ENCODE measurements around the gene LMTK2.

LMTK2 gene

DNA sequence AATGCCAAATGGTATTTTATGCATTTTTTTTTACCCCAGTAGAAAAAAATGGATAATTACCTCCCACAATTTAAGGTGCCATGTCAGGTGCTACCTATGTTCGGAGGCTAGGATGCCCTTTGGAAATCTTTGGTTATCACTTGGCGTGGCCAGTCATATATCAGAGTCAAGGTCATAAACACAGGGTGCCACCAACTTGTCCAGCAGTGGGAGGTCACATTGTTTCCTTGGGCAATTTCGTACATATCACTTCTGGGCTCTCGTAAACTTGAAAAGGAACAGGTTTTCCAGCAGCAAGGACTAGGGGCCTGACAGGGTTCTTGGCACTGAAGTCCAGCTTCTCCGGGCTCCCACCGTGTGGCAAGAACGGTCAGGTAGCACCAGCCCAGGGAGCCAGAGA is 56.6 kb downstream of the LMTK2 start:
- TF ChIP-seq, protein P1, sequence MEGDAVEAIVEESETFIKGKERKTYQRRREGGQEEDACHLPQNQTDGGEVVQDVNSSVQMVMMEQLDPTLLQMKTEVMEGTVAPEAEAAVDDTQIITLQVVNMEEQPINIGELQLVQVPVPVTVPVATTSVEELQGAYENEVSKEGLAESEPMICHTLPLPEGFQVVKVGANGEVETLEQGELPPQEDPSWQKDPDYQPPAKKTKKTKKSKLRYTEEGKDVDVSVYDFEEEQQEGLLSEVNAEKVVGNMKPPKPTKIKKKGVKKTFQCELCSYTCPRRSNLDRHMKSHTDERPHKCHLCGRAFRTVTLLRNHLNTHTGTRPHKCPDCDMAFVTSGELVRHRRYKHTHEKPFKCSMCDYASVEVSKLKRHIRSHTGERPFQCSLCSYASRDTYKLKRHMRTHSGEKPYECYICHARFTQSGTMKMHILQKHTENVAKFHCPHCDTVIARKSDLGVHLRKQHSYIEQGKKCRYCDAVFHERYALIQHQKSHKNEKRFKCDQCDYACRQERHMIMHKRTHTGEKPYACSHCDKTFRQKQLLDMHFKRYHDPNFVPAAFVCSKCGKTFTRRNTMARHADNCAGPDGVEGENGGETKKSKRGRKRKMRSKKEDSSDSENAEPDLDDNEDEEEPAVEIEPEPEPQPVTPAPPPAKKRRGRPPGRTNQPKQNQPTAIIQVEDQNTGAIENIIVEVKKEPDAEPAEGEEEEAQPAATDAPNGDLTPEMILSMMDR (IDR thresholded peaks at IDR 0.05; ENCODE audit: control insufficient read depth, insufficient read depth, low read depth, low read length, missing control alignments), result no peak
- no peak for DNase-seq (ENCODE audit: low read depth)
- H3K4me3 ChIP-seq (ENCODE audit: control insufficient read depth, low read depth, low read length), result no peak overlapping the region

DNA sequence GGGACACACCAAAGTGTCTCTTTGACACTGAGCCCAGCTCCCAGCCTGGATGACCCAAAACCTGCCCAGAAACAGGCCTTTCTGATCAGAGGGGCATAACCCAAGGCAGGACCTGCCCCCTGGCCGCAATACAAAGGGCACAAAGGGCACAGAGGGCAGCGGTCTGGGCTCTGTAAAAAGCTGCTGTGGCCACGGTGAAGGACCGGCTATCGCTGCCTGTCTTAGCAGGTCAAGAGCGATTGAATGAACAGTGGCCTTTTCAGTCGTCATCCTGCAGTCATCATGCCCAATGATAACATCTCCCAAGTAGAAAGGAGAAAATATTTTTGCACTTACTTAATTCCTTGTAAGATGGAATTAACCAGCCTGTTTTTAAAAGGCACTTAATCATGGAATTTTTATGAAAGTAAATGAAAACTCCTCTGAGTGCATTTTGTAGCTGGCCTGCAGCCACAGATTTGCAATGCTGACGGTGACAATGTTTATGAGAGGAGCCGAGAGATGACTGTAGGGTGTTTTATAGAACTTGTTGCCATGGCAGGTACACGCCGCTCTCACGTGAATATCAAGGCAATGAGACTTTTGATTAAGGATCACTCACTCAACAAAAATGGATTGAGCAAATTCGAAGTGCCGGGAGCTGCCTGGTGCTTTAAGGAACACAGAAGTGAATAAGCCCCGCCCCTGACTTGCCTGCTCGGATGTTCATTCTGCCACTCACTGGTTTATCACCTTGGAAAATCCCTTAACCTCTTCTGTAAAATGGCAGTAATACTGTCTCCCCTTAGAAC is 57.2 kb downstream of the LMTK2 start:
- DNase-seq (ENCODE audit: low read depth), result no peak
- TF ChIP-seq, protein P1 (IDR thresholded peaks at IDR 0.05; ENCODE audit: control insufficient read depth, insufficient read depth, low read depth, low read length, missing control alignments), result no peak
- H3K4me3 ChIP-seq (ENCODE audit: control insufficient read depth, low read depth, low read length), result no peak overlapping the region

DNA sequence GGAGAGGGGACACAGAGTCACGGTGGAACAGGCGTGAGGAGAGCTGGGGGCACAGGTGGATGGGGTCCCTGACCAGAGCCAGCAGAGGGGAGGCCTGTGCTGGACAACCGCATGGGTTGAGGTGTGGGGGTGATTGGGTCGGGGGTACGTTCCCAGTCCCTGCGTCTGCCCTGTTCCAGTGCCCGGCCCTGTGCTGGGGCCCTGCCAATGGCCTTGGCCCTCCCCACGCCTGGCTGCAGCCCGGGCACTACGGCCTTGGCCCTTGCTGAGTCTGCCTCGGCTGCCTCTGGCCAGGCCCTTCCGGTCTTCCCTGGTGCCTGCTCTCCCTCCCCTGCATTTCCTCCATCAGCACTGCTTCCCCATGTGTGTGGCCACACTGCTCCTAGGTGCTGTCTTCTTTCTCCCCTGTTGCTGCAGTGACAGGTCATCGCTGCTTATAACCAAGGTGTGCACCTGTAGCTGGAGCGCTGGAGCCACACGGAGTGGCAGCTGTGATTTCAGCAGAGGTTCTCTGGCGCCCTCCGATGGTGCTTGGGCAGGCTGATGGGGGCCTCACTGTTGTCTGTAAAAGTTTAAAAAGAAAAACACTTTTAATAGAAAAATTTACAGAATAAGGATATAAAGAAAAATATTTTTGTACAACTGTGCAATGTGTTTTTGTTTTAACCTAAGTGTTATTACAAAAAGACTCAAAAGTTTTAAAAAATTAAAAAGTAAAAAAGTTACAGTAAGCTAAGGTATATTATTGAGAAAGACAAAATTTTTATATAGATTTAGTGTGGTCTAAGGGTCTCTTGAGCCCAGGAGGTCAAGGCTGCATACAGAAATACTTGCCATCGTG is 59.4 kb downstream of the LMTK2 start:
- no peak for DNase-seq (ENCODE audit: low read depth)
- no peak overlapping the region for H3K4me3 ChIP-seq (ENCODE audit: control insufficient read depth, low read depth, low read length)
- TF ChIP-seq, protein P1 (IDR thresholded peaks at IDR 0.05; ENCODE audit: control insufficient read depth, insufficient read depth, low read depth, low read length, missing control alignments), result peak; percentile 70

DNA sequence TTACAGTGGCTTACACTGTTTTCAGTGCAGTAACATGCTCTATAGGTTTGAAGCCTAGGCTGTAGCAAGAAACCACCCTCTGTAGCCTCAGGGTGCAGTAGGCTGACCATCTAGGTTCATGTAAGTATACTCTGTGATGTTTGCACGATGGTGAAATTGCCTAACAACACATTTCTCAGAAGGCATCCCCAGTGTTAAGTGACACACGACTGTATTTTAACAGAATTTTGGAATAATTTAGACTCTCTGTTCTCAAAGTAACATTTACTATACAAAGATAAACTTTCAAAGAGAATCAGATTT is 60.0 kb downstream of the LMTK2 start:
- DNase-seq (ENCODE audit: low read depth), result no peak
- TF ChIP-seq, protein P1 (IDR thresholded peaks at IDR 0.05; ENCODE audit: control insufficient read depth, insufficient read depth, low read depth, low read length, missing control alignments), result no peak
- H3K4me3 ChIP-seq (ENCODE audit: control insufficient read depth, low read depth, low read length), result no peak overlapping the region

DNA sequence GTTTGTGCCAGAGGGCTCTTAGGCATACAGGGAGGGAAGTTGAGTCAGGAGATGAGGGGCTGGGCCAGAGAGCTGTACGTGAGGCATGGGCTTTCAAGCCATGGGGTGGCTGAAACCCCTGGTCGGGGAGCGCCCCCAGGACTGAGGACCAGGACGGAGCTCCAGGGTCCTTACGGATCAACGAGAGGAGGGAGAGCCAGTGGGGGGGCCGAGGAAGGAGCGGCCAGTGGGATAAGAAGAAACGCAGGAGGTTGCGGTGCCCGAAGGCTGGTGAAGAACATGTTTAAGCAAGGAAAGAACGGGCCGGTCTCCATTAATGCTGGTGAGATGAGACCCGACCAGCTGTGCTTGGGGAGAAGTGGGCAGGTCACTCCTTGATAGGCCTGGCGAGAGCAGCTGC is 61.0 kb downstream of the LMTK2 start:
- H3K4me3 ChIP-seq (ENCODE audit: control insufficient read depth, low read depth, low read length), result no peak overlapping the region
- TF ChIP-seq, protein P1 (IDR thresholded peaks at IDR 0.05; ENCODE audit: control insufficient read depth, insufficient read depth, low read depth, low read length, missing control alignments), result no peak
- DNase-seq (ENCODE audit: low read depth), result no peak

DNA sequence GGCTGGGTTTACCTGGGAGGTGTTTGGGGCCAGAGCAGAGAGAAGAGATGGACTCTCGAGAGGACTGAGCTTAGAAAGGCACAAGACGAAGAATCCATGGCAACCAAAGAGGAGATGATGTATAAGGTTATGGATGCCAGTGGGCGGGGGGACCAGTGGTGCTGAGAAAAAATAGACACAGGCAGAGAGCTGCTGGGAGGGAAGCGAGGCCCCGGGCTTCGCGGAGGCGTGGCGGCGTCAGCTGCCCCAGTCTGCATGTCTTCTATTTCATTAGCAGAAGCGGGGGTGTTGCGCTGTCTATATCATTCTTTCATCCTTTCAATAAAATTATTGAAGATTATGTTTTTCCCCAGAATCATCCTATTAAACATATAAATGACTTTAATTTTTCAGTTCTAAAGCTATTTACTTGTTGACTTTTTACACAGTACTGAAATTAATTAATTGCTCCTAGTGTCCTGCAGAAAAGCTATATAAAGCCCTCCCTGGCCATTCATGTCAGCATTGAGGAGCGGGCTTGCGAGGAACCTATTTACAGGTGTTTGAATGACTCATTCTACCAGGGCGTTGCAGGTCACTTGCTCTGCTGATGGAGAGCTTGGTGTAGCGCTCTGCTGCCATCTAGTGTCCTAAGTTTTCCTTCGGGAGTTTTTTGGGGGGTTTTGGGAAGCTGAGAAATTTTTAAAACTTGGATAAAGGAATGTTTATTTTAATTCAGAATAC is 61.7 kb downstream of the LMTK2 start:
- TF ChIP-seq, protein P1 (IDR thresholded peaks at IDR 0.05; ENCODE audit: control insufficient read depth, insufficient read depth, low read depth, low read length, missing control alignments), result peak; percentile 89
- DNase-seq (ENCODE audit: low read depth), result no peak
- no peak overlapping the region for H3K4me3 ChIP-seq (ENCODE audit: control insufficient read depth, low read depth, low read length)
